Measurements from ENCODE around the gene FUT3. TPM values are rescaled to one million over a fixed set of nuclear protein-coding genes. Genes with fewer than 3 reads are reported as not detected.
"Not testable (repeated sequence)": the region's sequence is repeated elsewhere in the genome, so short reads cannot be mapped to it uniquely, and the experiment has no call there.

FUT3 gene
- total and polyA plus RNA-seq, 8 donors = 3.3 to 13.9 (median 7.9) TPM

DNA sequence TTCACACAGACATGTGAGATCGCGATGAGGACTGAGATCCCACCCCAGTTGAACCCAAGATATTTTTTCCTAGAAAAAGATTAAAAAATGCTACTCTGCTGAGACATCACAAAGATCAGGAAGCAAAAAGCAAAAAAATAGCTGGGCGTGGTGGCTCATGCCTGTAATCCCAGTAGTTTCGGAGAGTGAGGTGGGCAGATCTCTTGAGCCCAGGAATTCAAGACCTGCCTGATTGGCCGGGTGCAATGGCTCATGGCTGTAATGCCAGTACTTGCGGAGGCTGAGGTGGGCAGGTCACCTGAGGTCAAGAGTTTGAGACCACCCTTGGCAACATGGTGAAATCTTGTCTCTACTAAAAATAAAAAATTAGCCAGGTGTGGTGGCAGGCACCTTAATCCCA, 1.1 kb downstream of the FUT3 start:
- FAIRE-seq (no peak), DNase-seq (no peak), ATAC-seq (peak; percentile 31 to 48 (median 40))
- intact Hi-C loops (cut with DNase I) = no loop called here
- peak overlapping the region; percentile 41 to 89 (median 75) for H3K27ac ChIP-seq
- H3K4me3 ChIP-seq = peak overlapping the region in 1 of 4 donors; percentile 7
- no peaks in the 10 kb centered on the region for H3K9me3 ChIP-seq
- no peaks in the 10 kb centered on the region for H3K4me1 ChIP-seq
- TF ChIP-seq, protein P1, sequence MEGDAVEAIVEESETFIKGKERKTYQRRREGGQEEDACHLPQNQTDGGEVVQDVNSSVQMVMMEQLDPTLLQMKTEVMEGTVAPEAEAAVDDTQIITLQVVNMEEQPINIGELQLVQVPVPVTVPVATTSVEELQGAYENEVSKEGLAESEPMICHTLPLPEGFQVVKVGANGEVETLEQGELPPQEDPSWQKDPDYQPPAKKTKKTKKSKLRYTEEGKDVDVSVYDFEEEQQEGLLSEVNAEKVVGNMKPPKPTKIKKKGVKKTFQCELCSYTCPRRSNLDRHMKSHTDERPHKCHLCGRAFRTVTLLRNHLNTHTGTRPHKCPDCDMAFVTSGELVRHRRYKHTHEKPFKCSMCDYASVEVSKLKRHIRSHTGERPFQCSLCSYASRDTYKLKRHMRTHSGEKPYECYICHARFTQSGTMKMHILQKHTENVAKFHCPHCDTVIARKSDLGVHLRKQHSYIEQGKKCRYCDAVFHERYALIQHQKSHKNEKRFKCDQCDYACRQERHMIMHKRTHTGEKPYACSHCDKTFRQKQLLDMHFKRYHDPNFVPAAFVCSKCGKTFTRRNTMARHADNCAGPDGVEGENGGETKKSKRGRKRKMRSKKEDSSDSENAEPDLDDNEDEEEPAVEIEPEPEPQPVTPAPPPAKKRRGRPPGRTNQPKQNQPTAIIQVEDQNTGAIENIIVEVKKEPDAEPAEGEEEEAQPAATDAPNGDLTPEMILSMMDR (IDR thresholded peaks at IDR 0.05) = no peak
- H3K27me3 ChIP-seq = no peaks in the 10 kb centered on the region
- 69 to 79% methylated on average over 6 of the region's 6 CpGs for WGBS, 2 donors
- no peaks in the 10 kb centered on the region for H3K36me3 ChIP-seq

- H3K27me3 ChIP-seq; H3K9me3 ChIP-seq; intact Hi-C loops (cut with DNase I); DNase-seq; H3K36me3 ChIP-seq; H3K4me1 ChIP-seq; ATAC-seq; H3K4me3 ChIP-seq; FAIRE-seq: not testable (repeated sequence)
- 55 to 67% methylated on average over 5 of the region's 5 CpGs for WGBS, 2 donors
- peak overlapping the region in 1 of 4 donors; percentile 89 for H3K27ac ChIP-seq
Measured at GRCh38 chr19:5848621-5849020, 2.6 kb downstream of the FUT3 start.

GRCh38 chr19:5847846-5848245, 3.4 kb downstream of the FUT3 start:
- H3K27ac ChIP-seq; ATAC-seq; H3K9me3 ChIP-seq; H3K27me3 ChIP-seq; H3K4me1 ChIP-seq; FAIRE-seq; intact Hi-C loops (cut with DNase I); H3K36me3 ChIP-seq; DNase-seq; H3K4me3 ChIP-seq: not testable (repeated sequence)
- 48 to 50% methylated on average over 10 of the region's 10 CpGs for WGBS, 2 donors

DNA sequence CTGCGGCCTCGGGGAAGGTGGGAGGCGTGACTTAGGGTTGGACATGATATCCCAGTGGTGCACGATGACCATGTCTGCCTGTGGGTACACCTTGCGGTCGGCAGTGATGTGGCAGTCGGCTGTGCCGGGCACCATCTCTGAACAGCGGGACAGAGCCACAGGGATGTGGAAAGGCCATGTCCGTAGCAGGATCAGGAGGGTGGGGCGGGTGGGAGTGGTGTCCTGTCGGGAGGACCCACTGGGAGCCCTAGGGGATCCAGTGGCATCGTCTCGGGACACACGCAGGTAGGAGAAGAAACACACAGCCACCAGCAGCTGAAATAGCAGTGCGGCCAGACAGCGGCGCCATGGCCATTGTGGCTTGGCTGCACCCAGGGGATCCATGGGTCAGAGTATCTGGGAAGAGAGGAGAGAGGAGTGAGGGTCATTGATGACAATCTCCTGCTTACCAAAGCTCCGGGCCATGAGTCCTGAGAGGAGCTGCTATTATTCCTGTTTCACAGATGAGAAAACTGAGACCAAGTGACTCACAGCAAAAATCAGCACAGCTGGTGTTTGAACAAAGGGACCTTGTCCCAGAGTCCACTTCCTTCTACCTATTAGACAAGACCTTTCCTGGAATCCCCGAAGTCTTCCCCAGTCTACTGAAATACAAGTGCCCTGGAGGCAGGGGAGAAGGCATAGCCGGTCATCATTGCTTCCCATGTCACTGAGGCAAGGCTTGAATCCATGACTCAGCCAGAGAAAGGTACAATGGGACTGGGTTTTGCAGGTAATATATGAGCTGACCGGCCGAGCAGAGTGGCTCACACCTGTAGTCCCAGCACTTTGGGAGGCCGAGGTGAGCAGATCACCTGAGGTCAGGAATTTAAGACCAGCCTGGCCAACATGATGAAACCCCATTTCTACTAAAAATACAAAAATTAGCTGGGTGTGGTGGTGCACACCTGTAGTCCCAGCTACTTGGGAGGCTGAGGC, 6.5 kb downstream of the FUT3 start:
- FAIRE-seq = no peak
- H3K4me3 ChIP-seq = no peak overlapping the region
- H3K36me3 ChIP-seq = no peaks in the 10 kb centered on the region
- TF ChIP-seq, protein P1 (IDR thresholded peaks at IDR 0.05) = no peak
- no peak for ATAC-seq
- intact Hi-C loops (cut with DNase I) = no loop called here
- no peaks in the 10 kb centered on the region for H3K9me3 ChIP-seq
- H3K27ac ChIP-seq = no peak overlapping the region
- DNase-seq = no peak
- no peaks in the 10 kb centered on the region for H3K27me3 ChIP-seq
- H3K4me1 ChIP-seq = no peaks in the 10 kb centered on the region
- WGBS, 2 donors = 76 to 87% methylated on average over 24 of the region's 24 CpGs

- Histone ChIP-seq H3K27ac (no peak overlapping the region), H3K4me1 (no peaks in the 10 kb centered on the region), H3K27me3 (no peaks in the 10 kb centered on the region), H3K4me3 (no peak overlapping the region), H3K9me3 (no peaks in the 10 kb centered on the region), H3K36me3 (no peaks in the 10 kb centered on the region)
- TF ChIP-seq, protein P1 (IDR thresholded peaks at IDR 0.05) = no peak
- no peak for ATAC-seq
- 84 to 91% methylated on average over 21 of the region's 21 CpGs for WGBS, 2 donors
- no peak for FAIRE-seq
- DNase-seq = no peak
- intact Hi-C loops (cut with DNase I) = no loop called here
Measured at GRCh38 chr19:5843295-5843927, 7.8 kb downstream of the FUT3 start.

DNA sequence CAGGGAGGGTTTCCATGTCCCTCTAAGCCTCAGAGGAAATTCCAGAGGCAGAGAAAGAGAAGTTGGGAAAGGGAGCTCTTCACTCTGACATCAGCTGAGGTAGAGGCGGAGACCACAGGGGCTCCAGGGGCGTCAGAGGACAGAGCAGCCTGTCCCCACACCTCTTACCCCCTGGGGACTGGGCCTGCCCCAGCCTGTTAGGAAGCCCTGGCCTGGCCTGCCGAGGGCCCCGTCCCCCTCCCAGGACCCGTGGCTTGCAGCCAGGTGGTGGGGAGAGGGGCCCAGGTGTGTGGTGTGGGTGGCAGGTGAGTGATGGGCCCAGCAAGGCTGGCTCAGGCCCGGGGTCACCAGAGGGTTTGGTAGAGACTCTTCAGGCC, 9.5 kb downstream of the FUT3 start:
- DNase-seq; H3K9me3 ChIP-seq; ATAC-seq; H3K27me3 ChIP-seq; H3K36me3 ChIP-seq; H3K4me1 ChIP-seq; H3K4me3 ChIP-seq; intact Hi-C loops (cut with DNase I); H3K27ac ChIP-seq; FAIRE-seq: not testable (repeated sequence)
- WGBS, 2 donors = 47 to 66% methylated on average over 5 to 6 of the region's 6 CpGs
